ENCODE measurements around the gene DHRS2.

DNA sequence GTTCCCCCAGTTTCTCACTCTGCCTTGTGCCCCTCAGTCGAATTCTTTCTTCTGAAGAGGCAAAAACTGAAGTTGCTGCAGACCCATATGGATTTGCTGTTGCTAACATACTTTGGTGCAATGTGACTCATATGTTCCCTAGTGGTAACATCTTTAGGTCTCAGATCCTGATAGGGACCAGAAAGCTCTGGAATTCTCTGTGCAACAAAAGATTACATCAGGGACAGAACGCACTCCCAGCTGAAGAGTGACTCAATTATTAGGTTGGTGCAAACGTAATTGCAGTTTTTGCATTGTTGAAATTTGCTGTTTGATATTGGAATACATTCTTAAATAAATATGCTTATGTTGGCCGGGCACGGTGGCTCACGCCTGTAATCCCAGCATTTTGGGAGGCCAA lies 8.2 kb upstream of the DHRS2 start:
- TF ChIP-seq, protein P1, sequence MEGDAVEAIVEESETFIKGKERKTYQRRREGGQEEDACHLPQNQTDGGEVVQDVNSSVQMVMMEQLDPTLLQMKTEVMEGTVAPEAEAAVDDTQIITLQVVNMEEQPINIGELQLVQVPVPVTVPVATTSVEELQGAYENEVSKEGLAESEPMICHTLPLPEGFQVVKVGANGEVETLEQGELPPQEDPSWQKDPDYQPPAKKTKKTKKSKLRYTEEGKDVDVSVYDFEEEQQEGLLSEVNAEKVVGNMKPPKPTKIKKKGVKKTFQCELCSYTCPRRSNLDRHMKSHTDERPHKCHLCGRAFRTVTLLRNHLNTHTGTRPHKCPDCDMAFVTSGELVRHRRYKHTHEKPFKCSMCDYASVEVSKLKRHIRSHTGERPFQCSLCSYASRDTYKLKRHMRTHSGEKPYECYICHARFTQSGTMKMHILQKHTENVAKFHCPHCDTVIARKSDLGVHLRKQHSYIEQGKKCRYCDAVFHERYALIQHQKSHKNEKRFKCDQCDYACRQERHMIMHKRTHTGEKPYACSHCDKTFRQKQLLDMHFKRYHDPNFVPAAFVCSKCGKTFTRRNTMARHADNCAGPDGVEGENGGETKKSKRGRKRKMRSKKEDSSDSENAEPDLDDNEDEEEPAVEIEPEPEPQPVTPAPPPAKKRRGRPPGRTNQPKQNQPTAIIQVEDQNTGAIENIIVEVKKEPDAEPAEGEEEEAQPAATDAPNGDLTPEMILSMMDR (CRISPR knock-in tag; IDR thresholded peaks at IDR 0.05): no peak
- TF ChIP-seq, protein P2, sequence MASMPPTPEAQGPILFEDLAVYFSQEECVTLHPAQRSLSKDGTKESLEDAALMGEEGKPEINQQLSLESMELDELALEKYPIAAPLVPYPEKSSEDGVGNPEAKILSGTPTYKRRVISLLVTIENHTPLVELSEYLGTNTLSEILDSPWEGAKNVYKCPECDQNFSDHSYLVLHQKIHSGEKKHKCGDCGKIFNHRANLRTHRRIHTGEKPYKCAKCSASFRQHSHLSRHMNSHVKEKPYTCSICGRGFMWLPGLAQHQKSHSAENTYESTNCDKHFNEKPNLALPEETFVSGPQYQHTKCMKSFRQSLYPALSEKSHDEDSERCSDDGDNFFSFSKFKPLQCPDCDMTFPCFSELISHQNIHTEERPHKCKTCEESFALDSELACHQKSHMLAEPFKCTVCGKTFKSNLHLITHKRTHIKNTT (CRISPR knock-in tag; IDR thresholded peaks at IDR 0.05): no peak
- TF ChIP-seq MYC (CRISPR knock-in tag; IDR thresholded peaks at IDR 0.05; ENCODE audit: borderline replicate concordance) (no peak), POLR2AphosphoS5 (IDR thresholded peaks at IDR 0.05; ENCODE audit: low read depth, low read length) (no peak), TCF12 (IDR thresholded peaks at IDR 0.05) (no peak), TCF12 (CRISPR knock-in tag; IDR thresholded peaks at IDR 0.05) (no peak), POLR2A (IDR thresholded peaks at IDR 0.05; ENCODE audit: insufficient read depth in 1 of 2, low read depth in 2 of 2, low read length in 2 of 2) (no peak), ZNF24 (IDR thresholded peaks at IDR 0.05) (no peak), RFX5 (IDR thresholded peaks at IDR 0.05; ENCODE audit: low read depth, low read length) (no peak), FOXA1 (IDR thresholded peaks at IDR 0.05) (no peak), FOXA1 (CRISPR knock-in tag; IDR thresholded peaks at IDR 0.05) (no peak), SMAD9 (CRISPR knock-in tag; IDR thresholded peaks at IDR 0.05) (no peak), ETV6 (CRISPR knock-in tag; conservative IDR thresholded peaks at IDR 0.05) (no peak), HES4 (CRISPR knock-in tag; IDR thresholded peaks at IDR 0.05; ENCODE audit: borderline replicate concordance) (no peak)
- TF ChIP-seq, protein P3, sequence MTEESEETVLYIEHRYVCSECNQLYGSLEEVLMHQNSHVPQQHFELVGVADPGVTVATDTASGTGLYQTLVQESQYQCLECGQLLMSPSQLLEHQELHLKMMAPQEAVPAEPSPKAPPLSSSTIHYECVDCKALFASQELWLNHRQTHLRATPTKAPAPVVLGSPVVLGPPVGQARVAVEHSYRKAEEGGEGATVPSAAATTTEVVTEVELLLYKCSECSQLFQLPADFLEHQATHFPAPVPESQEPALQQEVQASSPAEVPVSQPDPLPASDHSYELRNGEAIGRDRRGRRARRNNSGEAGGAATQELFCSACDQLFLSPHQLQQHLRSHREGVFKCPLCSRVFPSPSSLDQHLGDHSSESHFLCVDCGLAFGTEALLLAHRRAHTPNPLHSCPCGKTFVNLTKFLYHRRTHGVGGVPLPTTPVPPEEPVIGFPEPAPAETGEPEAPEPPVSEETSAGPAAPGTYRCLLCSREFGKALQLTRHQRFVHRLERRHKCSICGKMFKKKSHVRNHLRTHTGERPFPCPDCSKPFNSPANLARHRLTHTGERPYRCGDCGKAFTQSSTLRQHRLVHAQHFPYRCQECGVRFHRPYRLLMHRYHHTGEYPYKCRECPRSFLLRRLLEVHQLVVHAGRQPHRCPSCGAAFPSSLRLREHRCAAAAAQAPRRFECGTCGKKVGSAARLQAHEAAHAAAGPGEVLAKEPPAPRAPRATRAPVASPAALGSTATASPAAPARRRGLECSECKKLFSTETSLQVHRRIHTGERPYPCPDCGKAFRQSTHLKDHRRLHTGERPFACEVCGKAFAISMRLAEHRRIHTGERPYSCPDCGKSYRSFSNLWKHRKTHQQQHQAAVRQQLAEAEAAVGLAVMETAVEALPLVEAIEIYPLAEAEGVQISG (CRISPR knock-in tag; IDR thresholded peaks at IDR 0.05): no peak
- TF ChIP-seq, protein P4, sequence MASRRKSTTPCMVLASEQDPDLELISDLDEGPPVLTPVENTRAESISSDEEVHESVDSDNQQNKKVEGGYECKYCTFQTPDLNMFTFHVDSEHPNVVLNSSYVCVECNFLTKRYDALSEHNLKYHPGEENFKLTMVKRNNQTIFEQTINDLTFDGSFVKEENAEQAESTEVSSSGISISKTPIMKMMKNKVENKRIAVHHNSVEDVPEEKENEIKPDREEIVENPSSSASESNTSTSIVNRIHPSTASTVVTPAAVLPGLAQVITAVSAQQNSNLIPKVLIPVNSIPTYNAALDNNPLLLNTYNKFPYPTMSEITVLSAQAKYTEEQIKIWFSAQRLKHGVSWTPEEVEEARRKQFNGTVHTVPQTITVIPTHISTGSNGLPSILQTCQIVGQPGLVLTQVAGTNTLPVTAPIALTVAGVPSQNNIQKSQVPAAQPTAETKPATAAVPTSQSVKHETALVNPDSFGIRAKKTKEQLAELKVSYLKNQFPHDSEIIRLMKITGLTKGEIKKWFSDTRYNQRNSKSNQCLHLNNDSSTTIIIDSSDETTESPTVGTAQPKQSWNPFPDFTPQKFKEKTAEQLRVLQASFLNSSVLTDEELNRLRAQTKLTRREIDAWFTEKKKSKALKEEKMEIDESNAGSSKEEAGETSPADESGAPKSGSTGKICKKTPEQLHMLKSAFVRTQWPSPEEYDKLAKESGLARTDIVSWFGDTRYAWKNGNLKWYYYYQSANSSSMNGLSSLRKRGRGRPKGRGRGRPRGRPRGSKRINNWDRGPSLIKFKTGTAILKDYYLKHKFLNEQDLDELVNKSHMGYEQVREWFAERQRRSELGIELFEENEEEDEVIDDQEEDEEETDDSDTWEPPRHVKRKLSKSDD (CRISPR knock-in tag; IDR thresholded peaks at IDR 0.05; ENCODE audit: low read depth): no peak

Data from HepG2 (cell line).